ENCODE data around the gene SOX9. TPM values are rescaled to one million over a fixed set of nuclear protein-coding genes. Genes with fewer than 3 reads are reported as not detected.

Gene SOX9
- total RNA-seq, 1 donor from 2014 or later, result not detected

- DNase-seq (ENCODE audit: low spot score), result no peak
- Mint-ChIP-seq H3K9me3 (no peaks in the 10 kb centered on the region), H3K36me3 (ENCODE audit: low read depth) (no peaks in the 10 kb centered on the region), H3K4me3 (ENCODE audit: low read depth) (no peak overlapping the region), H3K27me3 (ENCODE audit: low read depth) (peaks cover 47% of the 10 kb centered on the region), H3K4me1 (ENCODE audit: low read depth) (no peaks in the 10 kb centered on the region), H3K27ac (no peak overlapping the region)
- intact Hi-C loops (cut with micrococcal nuclease), result loop anchor here (5.0 to 10.0 kb wide), 2 partner anchors 426 to 641 kb away; no protein-coding TSS in a partner anchor
Measured at GRCh38 chr17:72115781-72116525, 4.9 kb upstream of the SOX9 start.

GRCh38 chr17:72116661-72117521, 3.9 kb upstream of the SOX9 start:
- no peak for DNase-seq (ENCODE audit: low spot score)
- intact Hi-C loops (cut with micrococcal nuclease), result loop anchor here (5.0 to 10.0 kb wide), 2 partner anchors 425 to 642 kb away; no protein-coding TSS in a partner anchor
- Mint-ChIP-seq H3K4me1 (ENCODE audit: low read depth) (no peaks in the 10 kb centered on the region), H3K27me3 (ENCODE audit: low read depth) (peaks cover 52% of the 10 kb centered on the region), H3K36me3 (ENCODE audit: low read depth) (no peaks in the 10 kb centered on the region), H3K4me3 (ENCODE audit: low read depth) (no peak overlapping the region), H3K27ac (no peak overlapping the region), H3K9me3 (no peaks in the 10 kb centered on the region)

GRCh38 chr17:72117535-72118334, 3.1 kb upstream of the SOX9 start:
- Mint-ChIP-seq H3K27ac (no peak overlapping the region), H3K36me3 (ENCODE audit: low read depth) (no peaks in the 10 kb centered on the region), H3K27me3 (ENCODE audit: low read depth) (peaks cover 59% of the 10 kb centered on the region), H3K9me3 (no peaks in the 10 kb centered on the region), H3K4me3 (ENCODE audit: low read depth) (no peak overlapping the region), H3K4me1 (ENCODE audit: low read depth) (no peaks in the 10 kb centered on the region)
- DNase-seq (ENCODE audit: low spot score), result no peak
- intact Hi-C loops (cut with micrococcal nuclease), result loop anchor here (5.0 to 10.0 kb wide), 2 partner anchors 425 to 643 kb away; no protein-coding TSS in a partner anchor

GRCh38 chr17:72118335-72119076, 2.3 kb upstream of the SOX9 start:
- H3K27ac Mint-ChIP-seq, result no peak overlapping the region
- intact Hi-C loops (cut with micrococcal nuclease), result loop anchor here (5.0 to 10.0 kb wide), 2 partner anchors 424 to 644 kb away; no protein-coding TSS in a partner anchor
- H3K4me3 Mint-ChIP-seq (ENCODE audit: low read depth), result no peak overlapping the region
- H3K27me3 Mint-ChIP-seq (ENCODE audit: low read depth), result peaks cover 66% of the 10 kb centered on the region
- no peaks in the 10 kb centered on the region for H3K9me3 Mint-ChIP-seq
- no peak for DNase-seq (ENCODE audit: low spot score)
- H3K4me1 Mint-ChIP-seq (ENCODE audit: low read depth), result no peaks in the 10 kb centered on the region
- H3K36me3 Mint-ChIP-seq (ENCODE audit: low read depth), result no peaks in the 10 kb centered on the region

GRCh38 chr17:72119077-72119872, 1.5 kb upstream of the SOX9 start:
- DNase-seq (ENCODE audit: low spot score), result no peak
- Mint-ChIP-seq H3K36me3 (ENCODE audit: low read depth) (no peaks in the 10 kb centered on the region), H3K27ac (no peak overlapping the region), H3K27me3 (ENCODE audit: low read depth) (peaks cover 70% of the 10 kb centered on the region), H3K4me1 (ENCODE audit: low read depth) (no peaks in the 10 kb centered on the region), H3K4me3 (ENCODE audit: low read depth) (no peak overlapping the region), H3K9me3 (no peaks in the 10 kb centered on the region)
- intact Hi-C loops (cut with micrococcal nuclease), result loop anchor here (5.0 to 10.0 kb wide), 2 partner anchors 423 to 644 kb away; no protein-coding TSS in a partner anchor

GRCh38 chr17:72119873-72120641, 763 bp upstream of the SOX9 start:
- no peaks in the 10 kb centered on the region for H3K4me1 Mint-ChIP-seq (ENCODE audit: low read depth)
- H3K27ac Mint-ChIP-seq, result no peak overlapping the region
- no peaks in the 10 kb centered on the region for H3K9me3 Mint-ChIP-seq
- no peak overlapping the region for H3K4me3 Mint-ChIP-seq (ENCODE audit: low read depth)
- intact Hi-C loops (cut with micrococcal nuclease), result loop anchor here (5.0 to 10.0 kb wide), 3 partner anchors 422 to 1047 kb away; partner anchors contain the start of gene SSTR2
- H3K36me3 Mint-ChIP-seq (ENCODE audit: low read depth), result no peaks in the 10 kb centered on the region
- no peak for DNase-seq (ENCODE audit: low spot score)
- peaks cover 71% of the 10 kb centered on the region for H3K27me3 Mint-ChIP-seq (ENCODE audit: low read depth)

GRCh38 chr17:72121164-72122009, 567 bp downstream of the SOX9 start:
- Mint-ChIP-seq H3K36me3 (ENCODE audit: low read depth) (no peaks in the 10 kb centered on the region), H3K9me3 (no peaks in the 10 kb centered on the region), H3K4me3 (ENCODE audit: low read depth) (no peak overlapping the region), H3K27ac (no peak overlapping the region), H3K4me1 (ENCODE audit: low read depth) (no peaks in the 10 kb centered on the region), H3K27me3 (ENCODE audit: low read depth) (peaks cover 66% of the 10 kb centered on the region)
- intact Hi-C loops (cut with micrococcal nuclease), result loop anchor here (5.0 kb wide), 1 partner anchor 1046 kb away; the partner anchor contains the start of gene SSTR2
- DNase-seq (ENCODE audit: low spot score), result no peak

- H3K27me3 Mint-ChIP-seq (ENCODE audit: low read depth), result peaks cover 60% of the 10 kb centered on the region
- DNase-seq (ENCODE audit: low spot score), result no peak
- H3K9me3 Mint-ChIP-seq, result no peaks in the 10 kb centered on the region
- no peaks in the 10 kb centered on the region for H3K4me1 Mint-ChIP-seq (ENCODE audit: low read depth)
- intact Hi-C loops (cut with micrococcal nuclease), result loop anchor here (5.0 kb wide), 1 partner anchor 1045 kb away; the partner anchor contains the start of gene SSTR2
- H3K27ac Mint-ChIP-seq, result no peak overlapping the region
- H3K36me3 Mint-ChIP-seq (ENCODE audit: low read depth), result no peaks in the 10 kb centered on the region
- H3K4me3 Mint-ChIP-seq (ENCODE audit: low read depth), result no peak overlapping the region
Measured at GRCh38 chr17:72122010-72122764, 1.4 kb downstream of the SOX9 start.

- no peaks in the 10 kb centered on the region for H3K9me3 Mint-ChIP-seq
- peak overlapping the region; percentile 39 for H3K27ac Mint-ChIP-seq
- no peak overlapping the region for H3K4me3 Mint-ChIP-seq (ENCODE audit: low read depth)
- no peaks in the 10 kb centered on the region for H3K4me1 Mint-ChIP-seq (ENCODE audit: low read depth)
- no peaks in the 10 kb centered on the region for H3K36me3 Mint-ChIP-seq (ENCODE audit: low read depth)
- intact Hi-C loops (cut with micrococcal nuclease), result loop anchor here (5.0 kb wide), 1 partner anchor 1044 kb away; the partner anchor contains the start of gene SSTR2
- DNase-seq (ENCODE audit: low spot score), result no peak
- H3K27me3 Mint-ChIP-seq (ENCODE audit: low read depth), result peaks cover 56% of the 10 kb centered on the region
Measured at GRCh38 chr17:72122765-72123529, 2.1 kb downstream of the SOX9 start.

All from activated T-helper 2 cell treated with anti-CD3 and anti-CD28 coated beads, Interferon-gamma antibody, Interleukin-2, Interleukin-4, amounts not matched to agents 10 μg/mL and 5 μg/mL and 100 μg/mL, durations not matched to agents 14 hours and 24 hours and 36 hours (primary cell).